Kidney epithelial cell (primary cell): ENCODE results near the gene CLOCK. TPM values are rescaled to one million over a fixed set of nuclear protein-coding genes. Genes with fewer than 3 reads are reported as not detected.

Source experiments
- DNase-seq: peaks from one replicate; pipeline ENCODE4 v3.0.0-alpha.2; 2010; ENCODE audit warnings: low read depth
- H3K27me3 ChIP-seq: 2 replicates; pipeline ENCODE4 v1.6.0; 2011; ENCODE audit warnings: low read length; ENCODE audit not compliant: control insufficient read depth, insufficient read depth
- H3K36me3 ChIP-seq: 2 replicates; pipeline ENCODE4 v1.5.1; 2011; ENCODE audit warnings: low read length; ENCODE audit not compliant: control insufficient read depth, insufficient read depth
- H3K4me3 ChIP-seq: 2 replicates; pipeline ENCODE4 v1.5.1; 2011; ENCODE audit warnings: low read depth, mild to moderate bottlenecking, control low read depth, low read length
- CTCF ChIP-seq: IDR thresholded peaks from 2 replicates; pipeline ENCODE4 v1.5.1; 2011; ENCODE audit warnings: mild to moderate bottlenecking, moderate library complexity, low read length, control low read depth, inconsistent platforms; ENCODE audit not compliant: insufficient read depth, poor library complexity, severe bottlenecking
- total RNA-seq: library from RNA; depleted of rRNA; stranded (reverse); fragments of >200 nt; gene quantifications from 2 replicates; pipeline ENCODE4 v1.2.3, GENCODE V29; 2015

Gene CLOCK
- total RNA-seq, 1 donor from 2014 or later = 14.4 TPM

- no peak for DNase-seq
- TF ChIP-seq CTCF = no peak
- no peaks in the 10 kb centered on the region for H3K27me3 ChIP-seq
- no peak overlapping the region for H3K4me3 ChIP-seq
- H3K36me3 ChIP-seq = no peaks in the 10 kb centered on the region
Measured at GRCh38 chr4:55439023-55439422, 107.7 kb downstream of the CLOCK start.

GRCh38 chr4:55438314-55438713 lies 108.4 kb downstream of the CLOCK start:
- no peak for DNase-seq
- Histone ChIP-seq H3K4me3 (no peak overlapping the region), H3K27me3 (no peaks in the 10 kb centered on the region), H3K36me3 (no peaks in the 10 kb centered on the region)
- TF ChIP-seq CTCF = no peak

GRCh38 chr4:55437823-55438222 lies 108.9 kb downstream of the CLOCK start:
- Histone ChIP-seq H3K36me3 (no peaks in the 10 kb centered on the region), H3K27me3 (no peaks in the 10 kb centered on the region), H3K4me3 (no peak overlapping the region)
- no peak for DNase-seq
- no peak for TF ChIP-seq CTCF

DNA sequence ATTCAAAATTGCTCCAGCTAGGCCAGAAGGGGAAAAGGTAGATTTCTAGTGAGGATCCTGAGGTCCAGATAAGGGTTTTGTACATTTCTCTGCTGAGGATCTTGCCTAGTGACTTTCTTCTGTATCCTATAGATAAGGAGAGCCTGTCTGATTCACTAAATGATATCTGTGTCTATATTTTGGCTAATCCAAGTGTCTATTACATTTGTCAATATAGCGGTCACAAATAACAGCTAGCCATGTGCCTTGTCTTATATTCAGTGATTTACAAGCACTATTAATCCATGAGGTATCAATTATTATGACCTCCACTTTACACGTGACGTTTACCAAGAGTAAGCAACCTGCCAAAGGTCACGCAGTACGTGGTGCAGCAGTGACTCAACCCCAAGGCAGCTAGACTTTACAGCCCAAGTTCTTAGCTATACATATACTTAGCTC lies 109.3 kb downstream of the CLOCK start:
- no peak for DNase-seq
- TF ChIP-seq CTCF = no peak
- Histone ChIP-seq H3K27me3 (no peaks in the 10 kb centered on the region), H3K36me3 (no peaks in the 10 kb centered on the region), H3K4me3 (no peak overlapping the region)

GRCh38 chr4:55435141-55435841 lies 111.4 kb downstream of the CLOCK start:
- DNase-seq = no peak
- no peak overlapping the region for H3K4me3 ChIP-seq
- TF ChIP-seq CTCF = peak; percentile 15
- H3K27me3 ChIP-seq = no peaks in the 10 kb centered on the region
- no peaks in the 10 kb centered on the region for H3K36me3 ChIP-seq
